Parathyroid adenoma (tissue), 2 donors: ENCODE results near the gene REEP2.

Experiments used
- H2AFZ ChIP-seq: fragments of 300-600 bp; sonication (generic); one replicate; pipeline ENCODE4 v1.7.0; 2017; ENCODE audit warnings: antibody characterized with exemption, mild to moderate bottlenecking
- H3K27ac ChIP-seq: fragments of 300-600 bp; sonication (generic); one replicate; pipeline ENCODE4 v1.7.0; 2017
- H3K27me3 ChIP-seq: fragments of 300-600 bp; sonication (generic); one replicate; pipeline ENCODE4 v1.7.0; 2017; ENCODE audit warnings: low read length; ENCODE audit not compliant: control insufficient read depth, insufficient read depth
- H3K36me3 ChIP-seq: fragments of 300-600 bp; sonication (generic); one replicate; pipeline ENCODE4 v1.7.0; 2017; ENCODE audit warnings: low read length; ENCODE audit not compliant: control insufficient read depth, insufficient read depth
- H3K4me1 ChIP-seq: fragments of 300-600 bp; sonication (generic); one replicate; pipeline ENCODE4 v1.7.0; 2017; ENCODE audit warnings: control low read depth
- H3K4me2 ChIP-seq: fragments of 300-600 bp; sonication (generic); one replicate; pipeline ENCODE4 v1.7.0; 2017; ENCODE audit warnings: low read length
- H3K4me3 ChIP-seq: fragments of 300-600 bp; sonication (generic); one replicate; pipeline ENCODE4 v1.7.0; 2017; ENCODE audit warnings: low read depth, low read length
- H3K79me2 ChIP-seq: fragments of 300-600 bp; sonication (generic); one replicate; pipeline ENCODE4 v1.7.0; 2017; ENCODE audit warnings: control low read depth
- H3K9ac ChIP-seq: fragments of 300-600 bp; sonication (generic); one replicate; pipeline ENCODE4 v1.7.0; 2017; ENCODE audit warnings: mild to moderate bottlenecking
- H3K9me3 ChIP-seq: fragments of 300-600 bp; sonication (generic); one replicate; pipeline ENCODE4 v1.7.0; 2017; ENCODE audit warnings: low read length; ENCODE audit not compliant: control insufficient read depth
- TF ChIP-seq, protein P1 (sequence below): fragments of 300-600 bp; sonication (generic); IDR thresholded peaks from one replicate; pipeline ENCODE4 v1.7.0; 2017; ENCODE audit warnings: antibody characterized with exemption, mild to moderate bottlenecking
- donor health status: primary hyperparathyroidism.

The REEP2 gene

DNA sequence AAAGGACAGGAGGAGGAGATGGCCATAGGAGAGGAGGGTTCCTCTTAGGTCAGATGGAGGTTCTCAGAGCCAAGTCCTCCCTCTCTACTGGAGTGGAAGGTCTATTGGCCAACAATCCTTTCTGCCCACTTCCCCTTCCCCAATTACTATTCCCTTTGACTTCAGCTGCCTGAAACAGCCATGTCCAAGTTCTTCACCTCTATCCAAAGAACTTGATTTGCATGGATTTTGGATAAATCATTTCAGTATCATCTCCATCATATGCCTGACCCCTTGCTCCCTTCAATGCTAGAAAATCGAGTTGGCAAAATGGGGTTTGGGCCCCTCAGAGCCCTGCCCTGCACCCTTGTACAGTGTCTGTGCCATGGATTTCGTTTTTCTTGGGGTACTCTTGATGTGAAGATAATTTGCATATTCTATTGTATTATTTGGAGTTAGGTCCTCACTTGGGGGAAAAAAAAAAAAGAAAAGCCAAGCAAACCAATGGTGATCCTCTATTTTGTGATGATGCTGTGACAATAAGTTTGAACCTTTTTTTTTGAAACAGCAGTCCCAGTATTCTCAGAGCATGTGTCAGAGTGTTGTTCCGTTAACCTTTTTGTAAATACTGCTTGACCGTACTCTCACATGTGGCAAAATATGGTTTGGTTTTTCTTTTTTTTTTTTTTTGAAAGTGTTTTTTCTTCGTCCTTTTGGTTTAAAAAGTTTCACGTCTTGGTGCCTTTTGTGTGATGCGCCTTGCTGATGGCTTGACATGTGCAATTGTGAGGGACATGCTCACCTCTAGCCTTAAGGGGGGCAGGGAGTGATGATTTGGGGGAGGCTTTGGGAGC lies 29.5 kb downstream of the REEP2 start:
- no peak overlapping the region for H3K4me2 ChIP-seq
- TF ChIP-seq, protein P1, sequence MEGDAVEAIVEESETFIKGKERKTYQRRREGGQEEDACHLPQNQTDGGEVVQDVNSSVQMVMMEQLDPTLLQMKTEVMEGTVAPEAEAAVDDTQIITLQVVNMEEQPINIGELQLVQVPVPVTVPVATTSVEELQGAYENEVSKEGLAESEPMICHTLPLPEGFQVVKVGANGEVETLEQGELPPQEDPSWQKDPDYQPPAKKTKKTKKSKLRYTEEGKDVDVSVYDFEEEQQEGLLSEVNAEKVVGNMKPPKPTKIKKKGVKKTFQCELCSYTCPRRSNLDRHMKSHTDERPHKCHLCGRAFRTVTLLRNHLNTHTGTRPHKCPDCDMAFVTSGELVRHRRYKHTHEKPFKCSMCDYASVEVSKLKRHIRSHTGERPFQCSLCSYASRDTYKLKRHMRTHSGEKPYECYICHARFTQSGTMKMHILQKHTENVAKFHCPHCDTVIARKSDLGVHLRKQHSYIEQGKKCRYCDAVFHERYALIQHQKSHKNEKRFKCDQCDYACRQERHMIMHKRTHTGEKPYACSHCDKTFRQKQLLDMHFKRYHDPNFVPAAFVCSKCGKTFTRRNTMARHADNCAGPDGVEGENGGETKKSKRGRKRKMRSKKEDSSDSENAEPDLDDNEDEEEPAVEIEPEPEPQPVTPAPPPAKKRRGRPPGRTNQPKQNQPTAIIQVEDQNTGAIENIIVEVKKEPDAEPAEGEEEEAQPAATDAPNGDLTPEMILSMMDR, result no peak
- no peaks in the 10 kb centered on the region for H3K36me3 ChIP-seq
- H3K79me2 ChIP-seq, result no peaks in the 10 kb centered on the region
- no peak overlapping the region for H3K27ac ChIP-seq
- H3K27me3 ChIP-seq, result no peaks in the 10 kb centered on the region
- no peak overlapping the region for H2AFZ ChIP-seq
- no peaks in the 10 kb centered on the region for H3K9me3 ChIP-seq
- no peak overlapping the region for H3K9ac ChIP-seq
- H3K4me1 ChIP-seq, result peaks cover 8% of the 10 kb centered on the region
- peak overlapping the region; percentile 11 for H3K4me3 ChIP-seq

DNA sequence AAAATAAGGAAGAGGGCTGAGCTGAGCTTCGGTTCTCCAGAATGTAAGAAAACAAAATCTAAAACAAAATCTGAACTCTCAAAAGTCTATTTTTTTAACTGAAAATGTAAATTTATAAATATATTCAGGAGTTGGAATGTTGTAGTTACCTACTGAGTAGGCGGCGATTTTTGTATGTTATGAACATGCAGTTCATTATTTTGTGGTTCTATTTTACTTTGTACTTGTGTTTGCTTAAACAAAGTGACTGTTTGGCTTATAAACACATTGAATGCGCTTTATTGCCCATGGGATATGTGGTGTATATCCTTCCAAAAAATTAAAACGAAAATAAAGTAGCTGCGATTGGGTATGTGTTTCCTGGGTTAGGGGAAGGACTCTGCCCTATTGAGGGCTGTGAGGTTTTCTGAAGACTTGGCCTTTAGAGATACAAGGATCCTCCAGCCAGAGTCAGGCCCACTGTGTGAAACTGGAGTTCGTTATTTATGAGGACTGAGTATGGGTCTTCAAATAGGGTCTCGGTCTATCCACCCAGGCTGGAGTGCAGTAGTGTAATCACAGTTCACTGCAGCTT lies 30.2 kb downstream of the REEP2 start:
- H3K4me2 ChIP-seq, result no peak overlapping the region
- no peaks in the 10 kb centered on the region for H3K79me2 ChIP-seq
- no peak overlapping the region for H3K9ac ChIP-seq
- H3K27ac ChIP-seq, result no peak overlapping the region
- H3K9me3 ChIP-seq, result no peaks in the 10 kb centered on the region
- H3K36me3 ChIP-seq, result no peaks in the 10 kb centered on the region
- no peak overlapping the region for H2AFZ ChIP-seq
- H3K4me1 ChIP-seq, result peaks cover 5% of the 10 kb centered on the region
- no peak overlapping the region for H3K4me3 ChIP-seq
- TF ChIP-seq, protein P1, result no peak
- no peaks in the 10 kb centered on the region for H3K27me3 ChIP-seq

DNA sequence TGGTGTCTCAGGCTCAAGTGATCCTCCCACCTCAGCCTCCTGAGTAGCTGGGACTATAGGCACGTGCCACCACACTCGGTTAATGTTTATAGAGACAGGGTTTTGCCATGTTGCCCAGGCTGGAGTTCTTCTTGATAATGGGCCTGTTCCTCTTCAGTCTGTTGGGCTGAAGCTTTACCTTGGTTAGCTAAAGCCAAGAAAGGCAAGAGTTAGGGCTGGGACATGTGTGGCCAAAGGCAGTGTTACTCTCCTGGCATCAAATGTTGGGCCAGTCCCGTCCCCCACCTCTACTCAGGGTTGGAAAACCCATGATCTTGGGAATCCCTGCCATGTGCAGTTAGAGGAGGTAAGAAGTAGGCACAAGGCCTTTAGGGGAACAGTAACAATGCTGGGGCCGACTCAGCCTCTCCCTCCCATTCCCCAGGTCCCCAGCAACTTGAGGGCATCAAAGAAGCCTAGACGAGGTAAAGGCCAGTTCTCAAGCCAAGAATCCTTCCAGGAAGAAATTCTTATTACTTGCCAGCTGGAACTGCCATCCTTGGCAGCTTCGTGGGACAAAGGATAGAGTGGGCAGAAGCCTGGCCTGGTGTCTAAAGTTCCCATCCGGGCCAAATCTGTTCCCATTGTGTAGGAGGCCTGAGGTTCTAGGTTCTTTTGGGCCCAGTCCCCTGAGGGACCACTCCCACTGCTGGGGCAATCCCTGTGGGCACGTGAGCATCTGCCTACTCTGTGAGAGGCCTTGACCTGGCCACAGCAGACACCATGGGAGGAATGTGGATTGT lies 30.9 kb downstream of the REEP2 start:
- peaks cover 5% of the 10 kb centered on the region for H3K4me1 ChIP-seq
- TF ChIP-seq, protein P1, result no peak
- no peak overlapping the region for H3K4me3 ChIP-seq
- no peak overlapping the region for H3K27ac ChIP-seq
- H3K79me2 ChIP-seq, result no peaks in the 10 kb centered on the region
- H3K9me3 ChIP-seq, result no peaks in the 10 kb centered on the region
- no peaks in the 10 kb centered on the region for H3K36me3 ChIP-seq
- no peak overlapping the region for H3K4me2 ChIP-seq
- H3K9ac ChIP-seq, result no peak overlapping the region
- no peaks in the 10 kb centered on the region for H3K27me3 ChIP-seq
- no peak overlapping the region for H2AFZ ChIP-seq

DNA sequence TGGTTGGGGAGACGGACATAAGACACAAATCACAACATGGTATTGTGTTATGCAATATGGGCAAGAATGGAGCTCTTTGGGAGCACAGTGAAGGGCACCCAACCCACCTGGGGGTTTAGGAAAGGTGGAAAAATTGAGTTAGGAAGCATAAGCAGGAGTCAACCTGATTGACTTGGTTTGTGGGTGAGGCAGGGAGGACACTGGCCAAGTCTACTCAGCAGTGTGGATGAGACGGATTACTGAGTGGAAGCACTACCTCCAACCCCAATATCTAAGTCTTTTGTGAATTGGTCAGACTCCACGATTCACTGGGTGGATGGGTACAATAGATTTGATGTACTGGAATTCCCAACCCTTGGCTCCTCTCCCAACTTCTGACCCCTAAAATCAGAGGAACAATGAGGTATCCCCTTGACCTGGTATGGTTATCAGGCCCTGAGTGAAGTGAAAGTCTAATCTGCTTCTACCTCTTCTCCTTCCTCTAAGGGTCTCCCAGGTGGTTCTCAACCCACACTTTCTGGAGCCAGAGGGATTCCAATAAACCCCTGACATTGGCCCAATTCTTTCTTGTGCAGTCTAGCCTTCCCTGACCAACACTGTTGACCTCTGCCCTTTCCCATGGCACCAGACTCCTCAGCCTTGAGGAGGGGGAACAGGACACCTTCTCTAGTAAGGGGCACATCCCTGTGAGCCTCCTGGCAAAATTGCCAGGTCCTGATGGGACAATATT lies 31.6 kb downstream of the REEP2 start:
- TF ChIP-seq, protein P1, result no peak

More for the DNA sequence above, 31.6 kb downstream of the REEP2 start:
- H3K9me3 ChIP-seq, result no peaks in the 10 kb centered on the region
- H2AFZ ChIP-seq, result no peak overlapping the region
- peaks cover 5% of the 10 kb centered on the region for H3K4me1 ChIP-seq
- H3K27me3 ChIP-seq, result no peaks in the 10 kb centered on the region
- no peak overlapping the region for H3K9ac ChIP-seq
- H3K36me3 ChIP-seq, result no peaks in the 10 kb centered on the region
- no peak overlapping the region for H3K4me2 ChIP-seq
- H3K4me3 ChIP-seq, result no peak overlapping the region
- H3K79me2 ChIP-seq, result no peaks in the 10 kb centered on the region
- H3K27ac ChIP-seq, result no peak overlapping the region
